Umbilical cord (tissue), 2 donors: ENCODE results near the gene PTPRD. TPM values are rescaled to one million over a fixed set of nuclear protein-coding genes. Genes with fewer than 3 reads are reported as not detected.

ENCODE experiments used
- DNase-seq: peaks from one replicate; pipeline ENCODE4 v3.0.0-alpha.2; 2015; ENCODE audit warnings: low spot score
- total RNA-seq: library from RNA; depleted of rRNA; stranded (reverse); fragments of >200 nt; gene quantifications from one replicate; pipeline ENCODE4 v1.2.3, GENCODE V29; 2014; ENCODE audit warnings: low replicate concordance; ENCODE audit not compliant: insufficient read depth

Gene PTPRD
- total RNA-seq, 1 donor from 2014 or later, result 29.1 TPM

DNA sequence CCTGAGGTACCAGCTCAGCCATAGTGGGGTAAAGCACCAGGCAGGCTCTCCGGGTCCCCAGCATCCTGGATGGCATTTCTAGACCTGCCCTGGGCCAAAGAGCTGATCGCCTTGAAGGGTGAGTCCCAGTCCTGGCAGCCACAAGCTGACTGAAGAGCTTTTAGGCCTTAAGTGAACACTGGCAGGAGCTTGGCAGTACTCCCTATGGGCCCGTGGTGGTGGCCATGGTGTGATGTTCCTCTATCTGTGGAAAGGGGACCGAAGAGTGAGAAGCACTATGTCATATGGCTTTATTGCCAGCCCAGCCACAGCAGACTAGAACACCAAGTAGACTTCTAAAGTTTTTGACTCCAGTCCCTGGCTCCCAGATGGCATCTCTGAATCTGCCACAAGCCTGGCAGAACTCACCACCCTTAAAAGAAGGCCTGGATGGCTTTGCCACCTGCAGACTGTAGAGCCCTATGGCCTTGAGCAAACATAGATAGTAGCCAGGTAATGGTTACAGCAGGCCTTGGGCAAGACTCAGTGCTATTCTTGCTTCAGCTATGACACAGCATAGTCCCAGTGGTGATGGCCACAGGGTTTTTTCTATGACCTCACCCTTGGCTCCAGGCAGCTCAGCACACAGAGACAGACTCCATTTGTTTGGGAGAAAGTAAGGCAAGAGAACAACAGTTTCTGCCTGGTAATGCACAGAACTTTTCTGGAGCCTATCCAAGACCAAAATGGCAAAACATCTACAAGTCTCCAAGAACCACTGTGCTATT is 2011.7 kb downstream of the PTPRD start:
- DNase-seq, result no peak

DNA sequence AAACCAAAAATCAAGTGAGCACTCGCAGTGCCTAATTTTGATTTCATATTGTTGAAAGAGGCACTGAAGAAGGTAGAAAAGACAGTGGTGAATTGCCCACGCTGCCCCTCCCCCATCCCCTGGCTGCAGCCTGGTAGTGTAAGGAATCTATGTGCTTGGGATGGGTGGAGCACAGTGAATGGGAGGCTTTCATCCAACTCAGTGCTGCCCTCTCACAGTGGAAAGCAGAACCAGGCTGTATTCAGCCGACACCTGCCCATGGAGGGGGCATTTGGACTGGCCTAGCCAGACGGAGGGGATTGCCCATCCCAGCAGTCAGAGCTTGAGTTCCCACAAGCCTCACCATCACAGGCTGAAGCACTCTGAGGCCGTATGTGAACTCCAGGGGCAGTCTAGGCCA is 2012.9 kb downstream of the PTPRD start:
- no peak for DNase-seq

DNA sequence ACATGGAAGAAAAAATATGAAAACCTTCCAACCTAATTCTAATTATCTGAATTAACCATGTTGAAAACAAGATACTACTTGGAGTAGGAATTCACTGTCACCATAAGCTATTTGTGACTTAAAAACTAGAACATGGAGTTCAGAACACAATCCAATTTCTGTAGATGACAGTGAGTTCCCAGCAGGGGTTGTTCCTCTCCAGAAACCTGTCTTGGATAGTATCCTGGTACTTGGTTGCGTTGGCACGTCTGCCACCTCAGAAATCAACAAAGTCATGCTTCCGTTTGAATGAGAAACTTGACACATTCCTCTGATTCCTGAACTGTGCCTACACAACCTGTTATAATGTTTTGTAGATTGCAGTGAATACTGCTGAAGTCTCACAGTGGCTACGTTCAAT is 2023.3 kb downstream of the PTPRD start:
- no peak for DNase-seq

DNA sequence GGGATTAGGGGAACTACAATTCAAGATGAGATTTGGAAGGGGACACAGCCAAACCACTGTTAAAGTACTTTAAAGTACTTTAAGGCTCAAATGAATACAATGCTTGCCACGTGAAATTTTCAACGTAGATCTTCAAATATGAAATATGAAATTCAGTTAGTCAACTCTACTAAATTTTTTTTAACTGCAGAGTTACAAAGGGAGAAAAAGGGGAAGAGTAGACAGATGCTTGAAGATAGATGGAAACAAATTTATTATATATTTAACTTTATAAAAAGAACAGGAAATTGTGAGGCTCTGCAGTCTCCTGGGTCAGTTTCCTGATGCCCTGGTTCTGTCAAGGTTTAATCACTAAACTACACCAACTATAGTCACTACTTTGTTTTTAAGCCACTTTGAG is 2027.8 kb downstream of the PTPRD start:
- no peak for DNase-seq

DNA sequence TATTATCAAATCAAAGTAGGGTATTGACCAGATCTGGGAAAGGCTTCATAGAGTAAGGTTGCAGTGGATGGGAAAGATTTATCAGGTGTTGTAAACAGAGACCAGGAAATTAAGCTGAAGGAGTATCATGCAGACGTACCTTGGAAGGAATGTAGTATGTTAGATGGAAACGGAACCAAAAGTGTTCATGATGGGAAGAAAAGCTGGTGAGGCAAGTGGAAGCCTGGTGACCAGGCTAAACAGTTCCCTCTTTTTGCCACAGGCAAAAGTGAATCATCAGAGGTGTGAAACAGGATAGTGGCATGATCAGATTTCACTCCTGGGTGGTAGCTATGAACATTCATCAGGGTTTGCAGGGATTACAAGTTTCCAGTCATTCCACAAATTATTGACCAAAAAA is 2033.1 kb downstream of the PTPRD start:
- no peak for DNase-seq

DNA sequence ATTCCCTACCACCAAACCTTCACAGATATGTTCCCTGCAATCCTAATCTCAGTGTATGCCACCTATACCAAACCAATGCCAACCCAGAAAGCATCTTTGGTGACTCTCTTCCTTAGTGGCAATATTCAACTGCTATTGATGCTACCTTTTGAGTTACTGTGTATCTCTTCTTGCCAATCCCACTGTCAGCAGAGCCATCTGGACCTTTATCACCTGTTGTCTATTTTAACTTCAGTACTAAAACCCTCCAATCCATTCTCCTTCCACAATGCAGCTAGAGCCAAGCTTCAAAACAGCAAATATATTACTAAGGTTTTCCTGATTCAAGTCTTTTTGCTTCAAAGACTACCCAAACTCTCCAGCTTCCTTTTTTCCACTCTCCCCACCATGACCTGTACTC is 2036.1 kb downstream of the PTPRD start:
- DNase-seq, result no peak

DNA sequence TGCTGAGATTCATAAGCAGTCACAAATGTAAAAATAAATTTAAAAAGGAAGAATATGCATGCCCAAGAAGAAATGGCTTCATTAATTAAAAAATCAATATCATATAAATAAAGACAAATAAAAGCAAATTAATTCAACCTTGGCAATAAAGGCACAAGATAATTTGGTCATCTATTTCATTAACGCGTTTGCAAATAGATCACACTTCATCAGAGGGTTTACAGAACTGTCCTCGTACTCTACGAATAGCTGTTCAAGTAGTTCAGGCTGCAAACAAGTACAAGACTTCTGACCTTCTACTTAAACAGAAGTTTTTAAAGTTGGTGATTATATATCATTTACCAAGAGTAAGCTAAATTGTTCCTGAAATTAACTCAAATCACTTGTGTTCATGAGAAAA is 2038.0 kb downstream of the PTPRD start:
- DNase-seq, result no peak

DNA sequence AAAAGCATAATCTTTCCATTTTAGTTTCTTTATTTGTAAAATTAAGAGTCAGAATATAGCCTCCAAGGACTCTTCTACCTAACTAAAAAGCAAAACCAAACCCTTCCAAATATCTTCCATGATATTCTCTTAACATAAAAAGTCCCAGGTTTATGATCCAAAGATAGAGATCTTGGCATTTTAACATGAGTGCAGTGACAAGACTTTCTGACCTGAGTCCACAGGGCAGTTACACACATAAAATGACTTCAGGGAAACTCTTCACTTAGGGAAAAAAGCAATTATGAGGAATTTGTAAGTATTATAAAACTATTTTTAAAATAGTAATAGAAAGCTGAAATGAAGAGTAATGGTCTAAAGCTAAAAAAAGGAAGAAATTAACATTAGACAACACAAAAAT is 2040.6 kb downstream of the PTPRD start:
- no peak for DNase-seq

DNA sequence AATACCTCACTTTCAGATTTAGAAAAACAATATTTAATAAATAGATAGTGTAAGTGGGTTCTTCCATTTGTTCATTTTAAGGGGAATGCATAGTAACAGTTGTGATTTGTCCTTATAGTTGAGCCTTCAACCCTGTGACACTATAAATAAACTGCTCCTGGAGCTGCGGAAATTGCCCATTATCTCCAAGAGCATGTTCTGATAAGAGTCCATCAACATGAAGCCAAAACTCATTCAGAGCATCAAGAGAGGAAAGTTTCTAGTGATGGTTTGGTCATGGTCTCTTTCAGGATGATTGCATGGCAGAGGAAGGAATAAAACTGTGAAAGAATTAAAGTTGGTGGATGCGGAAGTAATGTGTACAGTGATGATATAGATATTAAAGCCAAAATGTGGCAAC is 2041.2 kb downstream of the PTPRD start:
- no peak for DNase-seq

DNA sequence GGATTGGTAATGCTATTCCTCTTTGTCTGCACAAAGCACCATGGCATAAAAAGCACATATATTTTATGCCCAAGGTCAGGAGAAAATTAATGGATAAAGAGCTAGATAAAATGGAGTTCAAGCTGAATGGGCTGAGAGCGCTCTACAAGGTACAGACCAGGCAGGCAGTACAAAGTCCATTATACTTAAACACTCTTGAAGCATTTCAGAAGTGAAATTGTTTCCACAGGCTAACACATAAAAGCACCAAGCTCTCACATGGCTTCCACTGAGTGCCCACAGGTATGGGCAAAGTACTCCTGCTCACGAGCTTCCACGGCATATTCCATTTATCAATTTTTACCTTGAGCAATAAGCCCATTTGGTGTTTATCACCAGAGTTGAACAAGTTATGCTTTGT is 2042.0 kb downstream of the PTPRD start:
- no peak for DNase-seq

DNA sequence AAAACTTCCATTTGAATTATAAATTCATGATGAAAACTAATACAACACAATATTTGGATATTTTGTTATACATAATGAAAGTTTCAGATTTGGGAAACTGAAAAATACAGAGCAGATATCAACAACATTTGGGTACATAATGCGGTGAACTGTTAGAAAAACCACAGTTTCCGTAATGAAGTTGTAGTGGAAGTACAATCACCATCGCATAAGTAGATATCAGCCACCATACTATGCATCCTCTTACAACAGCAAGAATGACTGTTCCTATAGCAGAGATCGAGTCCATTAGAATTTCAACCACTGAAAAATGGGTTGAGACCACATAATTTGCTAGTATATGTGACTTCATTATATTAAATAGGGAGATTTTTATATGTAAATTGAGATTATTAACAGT is 2043.0 kb downstream of the PTPRD start:
- DNase-seq, result no peak

DNA sequence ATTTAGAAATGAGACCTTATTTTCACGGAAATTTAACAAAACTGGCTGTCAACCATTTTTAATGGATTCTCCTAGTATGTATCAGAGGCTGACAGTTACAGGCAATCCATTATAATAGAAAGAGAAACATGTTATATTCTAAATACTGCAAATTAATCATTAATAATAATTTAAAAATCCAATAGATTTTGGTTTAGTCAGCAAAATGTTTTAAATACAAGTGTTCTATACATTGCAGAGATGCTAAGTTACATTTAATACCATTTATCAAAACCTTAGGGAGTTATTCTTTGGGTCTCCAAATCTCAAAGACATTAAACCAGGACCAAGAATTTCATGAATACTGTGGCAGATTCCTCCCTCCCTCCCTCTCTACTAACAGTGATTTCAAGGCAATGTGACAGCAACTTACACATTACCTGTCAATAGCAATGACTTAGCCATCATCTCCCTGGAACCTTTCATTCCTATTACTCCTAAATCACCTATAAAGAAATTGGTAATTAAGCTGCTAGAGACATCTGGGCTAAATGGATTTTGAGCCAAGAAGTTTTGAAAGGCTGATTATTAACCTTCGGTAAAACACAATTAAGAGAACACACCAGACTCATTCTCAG is 2044.7 kb downstream of the PTPRD start:
- DNase-seq, result no peak

DNA sequence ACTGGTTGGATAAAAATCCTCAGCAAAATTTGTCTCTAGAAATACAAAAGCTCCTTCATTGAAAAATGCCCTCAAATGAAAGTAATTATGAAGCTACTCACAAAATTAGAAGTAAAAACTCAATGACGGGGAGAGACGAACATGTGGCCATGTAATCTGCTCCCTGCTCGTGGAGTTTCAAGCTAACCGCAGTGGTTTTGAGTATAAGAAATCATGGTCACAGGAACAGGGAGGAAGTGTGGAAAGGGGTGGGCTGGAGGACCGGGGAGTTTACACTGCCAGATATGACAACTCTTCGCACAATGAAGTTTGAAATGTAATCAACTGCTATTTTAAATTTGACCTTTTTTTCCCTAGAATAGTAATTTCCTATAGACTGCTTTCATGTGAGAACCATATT is 2047.8 kb downstream of the PTPRD start:
- DNase-seq, result no peak

DNA sequence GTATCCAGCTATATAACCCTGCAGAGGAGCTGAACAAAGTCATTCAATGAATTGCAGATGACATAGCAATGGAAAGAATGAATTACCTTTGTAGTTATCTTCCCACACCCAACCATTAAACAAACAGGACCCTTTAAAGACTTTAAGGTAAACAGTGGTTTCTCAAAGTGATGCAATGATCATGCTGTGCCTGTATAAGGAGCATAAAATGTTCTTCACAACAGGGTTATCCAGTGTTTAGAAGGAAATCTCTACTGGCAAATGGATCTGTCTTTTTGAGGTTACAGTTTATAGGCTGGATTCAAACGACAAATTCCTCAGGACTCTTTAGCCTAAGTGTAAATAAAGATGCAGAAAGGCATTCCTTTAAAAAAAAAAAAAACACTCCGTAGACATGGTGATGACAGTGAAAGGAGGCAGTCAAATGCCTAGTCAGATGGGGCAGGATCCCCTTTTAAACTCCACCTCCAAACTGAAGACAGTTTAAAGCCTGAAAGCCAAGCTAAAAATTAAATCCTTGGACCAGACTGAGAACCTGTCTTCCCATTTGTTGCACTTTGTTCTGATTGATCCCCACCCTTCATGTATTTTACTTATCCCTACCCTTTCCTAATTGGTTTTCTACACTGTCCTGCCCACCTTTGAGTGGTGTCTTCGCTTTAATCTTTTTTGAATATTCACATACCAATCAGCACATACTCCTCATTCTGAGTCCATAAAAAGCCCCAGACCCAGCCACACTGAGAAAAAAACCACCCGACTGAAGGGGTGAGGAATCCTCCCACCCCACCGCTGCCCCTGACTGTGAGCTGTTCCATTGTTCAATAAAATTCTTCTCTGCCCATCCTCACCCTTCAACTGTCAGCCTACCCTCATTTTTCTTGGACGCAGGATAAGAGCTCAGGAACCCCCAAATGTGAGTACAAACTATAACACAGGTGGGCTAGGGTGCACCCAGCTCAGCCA is 2052.0 kb downstream of the PTPRD start:
- DNase-seq, result no peak

DNA sequence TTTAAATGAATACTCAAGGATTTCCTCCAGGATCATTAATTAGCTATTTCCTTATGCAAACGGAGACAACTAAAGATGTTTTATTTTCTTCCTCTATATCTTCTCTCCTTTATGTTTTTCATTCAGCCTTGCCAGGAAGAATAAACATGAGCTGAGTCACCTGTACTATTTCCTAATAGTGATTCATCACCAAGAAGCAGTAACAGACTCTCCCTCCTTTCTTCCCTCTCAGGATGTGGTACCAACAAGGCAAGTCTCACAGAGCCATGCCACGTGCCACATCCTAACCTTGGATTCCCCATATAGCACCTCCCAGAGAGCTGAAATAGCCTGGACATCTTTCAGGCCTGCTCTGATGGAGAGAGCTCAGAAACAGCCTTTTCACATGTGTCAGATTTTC is 2054.6 kb downstream of the PTPRD start:
- no peak for DNase-seq

DNA sequence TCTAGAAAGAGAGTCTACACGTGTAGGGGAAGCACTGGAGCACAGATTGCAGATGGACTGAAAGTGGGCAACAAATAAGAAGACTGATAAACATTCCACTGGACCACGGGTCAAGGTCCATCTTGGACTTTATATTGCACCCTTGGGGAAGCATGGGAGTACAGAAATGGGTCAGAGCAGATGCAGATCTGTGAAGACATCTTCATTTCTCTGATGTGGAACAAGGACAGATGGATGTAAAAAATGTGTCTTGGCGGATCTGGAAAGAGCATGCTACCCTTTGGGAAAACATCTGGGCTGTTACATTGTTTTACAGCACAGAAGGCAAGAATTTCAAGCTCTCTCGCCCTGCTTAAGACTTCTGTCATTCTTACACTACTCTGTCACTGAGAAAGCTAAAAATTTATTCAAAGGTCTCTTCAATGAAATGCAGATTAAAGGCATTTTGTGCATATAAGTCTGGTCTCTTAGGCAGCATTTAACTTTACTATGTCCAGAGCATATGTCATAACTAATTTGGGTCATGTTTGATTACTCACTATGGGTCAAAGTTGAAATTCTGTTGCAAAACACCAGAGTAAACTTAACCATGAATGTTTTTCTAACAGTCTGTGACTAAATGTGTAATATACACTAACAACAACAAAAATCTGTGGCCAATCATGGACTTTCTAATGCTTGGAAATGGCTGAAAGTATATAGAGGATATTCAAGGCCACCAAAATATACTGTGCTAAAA is 2056.9 kb downstream of the PTPRD start:
- DNase-seq, result peak; percentile 8

DNA sequence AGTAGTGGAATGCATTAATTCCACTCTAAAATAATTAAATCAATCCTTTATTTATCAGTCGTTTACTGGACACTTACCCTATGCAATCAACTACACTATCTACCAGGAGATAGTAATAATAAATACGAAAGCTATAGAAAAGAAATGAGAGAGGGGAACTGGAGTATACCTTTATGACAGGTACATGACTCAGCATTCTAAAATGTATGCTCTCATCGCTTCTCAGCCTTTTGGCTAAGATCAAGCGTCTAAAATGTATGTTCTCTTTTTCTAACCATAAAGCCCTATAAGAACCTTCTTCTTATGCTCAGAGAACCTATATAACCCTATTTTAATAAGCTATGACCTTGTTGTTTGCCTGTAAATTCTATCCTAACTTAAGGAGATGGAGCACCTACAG is 2059.4 kb downstream of the PTPRD start:
- DNase-seq, result no peak

DNA sequence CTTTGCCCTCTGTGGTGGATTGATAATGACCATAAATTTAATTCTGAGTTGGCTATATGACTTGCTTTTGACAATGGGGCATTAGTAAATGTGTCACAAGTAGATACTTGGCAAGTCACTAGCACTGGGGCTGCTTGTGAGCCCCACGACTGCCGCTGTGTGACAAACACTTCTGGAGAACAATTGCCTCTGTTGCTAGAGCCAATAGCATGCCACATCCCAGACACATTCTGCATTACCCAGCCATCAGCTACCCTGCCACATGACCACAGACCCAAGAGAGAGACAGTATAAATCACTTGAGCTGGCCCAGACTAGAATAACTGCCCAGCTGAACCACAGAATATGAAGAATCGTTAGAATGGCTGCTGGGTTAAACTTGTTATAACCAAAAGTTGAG is 2060.1 kb downstream of the PTPRD start:
- DNase-seq, result no peak

DNA sequence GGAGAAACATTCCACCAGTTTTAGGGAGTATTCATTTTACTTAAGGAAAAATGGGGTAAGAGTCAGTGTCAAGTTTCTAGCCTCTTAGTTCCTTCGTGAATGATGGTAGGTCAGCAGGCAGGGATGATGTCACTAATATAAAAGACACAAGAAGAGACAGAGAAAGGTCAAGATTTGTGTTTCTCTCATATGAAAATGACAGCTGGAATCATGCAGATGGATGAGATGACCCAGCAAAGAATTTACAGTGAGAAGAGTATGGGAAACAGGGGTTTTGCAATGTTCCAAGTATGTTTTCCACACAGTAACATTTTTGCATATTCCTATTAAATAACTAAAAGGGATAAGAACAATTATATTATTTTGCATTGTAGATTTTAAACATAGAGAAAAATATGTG is 2063.6 kb downstream of the PTPRD start:
- no peak for DNase-seq

DNA sequence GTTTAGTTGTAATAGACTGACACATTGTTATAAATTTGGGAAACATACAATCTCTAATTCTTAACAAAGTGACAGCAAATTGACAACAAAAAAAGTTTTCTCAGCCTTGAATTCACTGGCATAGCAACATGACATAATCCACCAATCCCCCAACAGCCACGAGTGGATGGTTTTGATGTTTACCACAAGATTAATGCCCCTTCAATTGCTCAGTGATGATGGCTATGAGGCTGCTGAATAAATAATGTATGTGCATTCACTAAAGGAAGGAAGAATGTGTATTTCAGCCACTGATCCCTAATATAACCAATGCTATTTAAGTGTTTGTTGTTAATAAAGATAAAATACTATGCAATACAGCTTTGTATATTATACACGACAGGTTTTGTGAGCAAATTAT is 2069.6 kb downstream of the PTPRD start:
- no peak for DNase-seq

DNA sequence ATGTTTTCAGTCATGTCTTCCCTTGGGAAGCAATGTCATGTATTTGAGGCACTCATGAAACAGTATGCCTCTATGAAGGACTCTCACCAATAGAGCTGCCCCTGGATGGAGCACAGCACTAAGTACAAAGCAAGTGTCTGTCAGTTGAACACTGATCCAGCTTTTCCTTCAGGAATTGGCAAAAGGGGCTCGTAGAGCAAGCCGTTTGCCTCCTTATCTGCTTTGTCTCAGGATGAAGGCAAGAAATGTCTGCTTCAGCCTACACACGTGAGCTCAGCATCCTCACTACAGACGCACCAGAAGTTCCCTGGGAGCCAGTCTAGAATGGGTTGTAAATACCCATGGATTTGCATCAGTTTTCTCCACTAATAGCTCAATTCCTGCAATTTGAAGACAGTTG is 2070.3 kb downstream of the PTPRD start:
- DNase-seq, result no peak

DNA sequence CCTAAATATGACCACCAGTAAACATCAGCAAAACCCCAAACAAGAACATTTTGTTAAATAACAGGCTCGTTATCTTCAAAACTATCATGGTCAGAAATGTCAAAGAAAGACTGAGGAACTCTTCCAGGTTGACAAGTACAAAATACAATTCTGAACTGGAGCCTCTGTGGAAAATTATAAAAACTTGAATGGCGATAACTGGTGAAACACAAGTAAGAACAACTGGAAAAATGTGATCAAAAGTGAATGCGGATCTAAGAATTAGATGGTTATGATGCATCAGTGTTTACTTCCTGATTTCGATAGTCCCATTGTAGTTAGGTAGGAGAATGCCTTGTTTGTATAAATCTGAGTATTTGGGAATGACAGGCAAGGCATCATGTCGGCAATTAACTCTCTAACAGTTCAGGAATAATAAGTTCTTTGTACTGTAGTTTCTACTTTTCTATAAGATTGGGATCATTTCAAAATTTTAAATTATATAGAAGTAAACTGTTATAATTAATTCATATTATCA is 2073.1 kb downstream of the PTPRD start:
- DNase-seq, result no peak
